ENCODE measurements around the gene EXOSC6.
"Not testable (repeated sequence)": the region's sequence is repeated elsewhere in the genome, so short reads cannot be mapped to it uniquely, and the experiment has no call there.

The EXOSC6 gene

DNA sequence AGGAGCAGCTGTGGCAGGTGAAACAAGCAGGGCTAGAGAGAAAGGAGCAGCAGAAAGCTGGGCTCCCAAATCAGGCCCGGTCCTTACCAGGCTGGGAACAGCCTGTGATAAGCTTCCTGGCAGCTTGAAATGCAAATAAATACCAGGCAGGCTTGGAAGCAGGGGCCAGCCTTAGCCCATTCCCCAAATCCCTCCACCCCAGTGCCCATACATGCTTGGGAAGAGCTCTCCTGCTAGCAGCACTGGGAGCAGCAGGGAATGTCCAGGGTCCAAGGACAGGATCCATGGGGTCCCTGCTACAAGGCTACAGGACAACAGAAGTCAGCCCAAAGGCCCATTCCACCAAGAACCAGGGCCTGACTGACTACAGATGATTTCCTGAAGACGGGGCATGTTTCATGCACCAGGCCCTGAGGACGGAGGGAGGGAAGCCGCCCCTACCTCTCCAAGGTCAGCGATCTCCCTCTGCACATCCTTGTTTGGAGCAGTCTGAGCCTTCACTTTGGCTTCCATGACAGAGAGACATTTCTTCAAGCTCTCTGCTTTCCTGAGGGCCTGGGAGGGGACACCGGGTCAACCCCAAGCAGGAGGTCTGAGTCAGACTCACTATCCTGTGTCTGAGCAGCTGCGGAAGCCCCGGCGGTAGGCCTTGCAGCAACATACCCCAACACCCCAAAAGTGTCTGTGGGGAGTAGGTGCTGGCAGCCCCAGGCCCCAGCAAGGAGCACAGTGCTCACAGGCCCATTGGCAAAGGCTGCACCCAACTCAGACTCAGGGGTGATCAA, 2.6 kb upstream of the EXOSC6 start:
- DNase-seq, result no peak

DNA sequence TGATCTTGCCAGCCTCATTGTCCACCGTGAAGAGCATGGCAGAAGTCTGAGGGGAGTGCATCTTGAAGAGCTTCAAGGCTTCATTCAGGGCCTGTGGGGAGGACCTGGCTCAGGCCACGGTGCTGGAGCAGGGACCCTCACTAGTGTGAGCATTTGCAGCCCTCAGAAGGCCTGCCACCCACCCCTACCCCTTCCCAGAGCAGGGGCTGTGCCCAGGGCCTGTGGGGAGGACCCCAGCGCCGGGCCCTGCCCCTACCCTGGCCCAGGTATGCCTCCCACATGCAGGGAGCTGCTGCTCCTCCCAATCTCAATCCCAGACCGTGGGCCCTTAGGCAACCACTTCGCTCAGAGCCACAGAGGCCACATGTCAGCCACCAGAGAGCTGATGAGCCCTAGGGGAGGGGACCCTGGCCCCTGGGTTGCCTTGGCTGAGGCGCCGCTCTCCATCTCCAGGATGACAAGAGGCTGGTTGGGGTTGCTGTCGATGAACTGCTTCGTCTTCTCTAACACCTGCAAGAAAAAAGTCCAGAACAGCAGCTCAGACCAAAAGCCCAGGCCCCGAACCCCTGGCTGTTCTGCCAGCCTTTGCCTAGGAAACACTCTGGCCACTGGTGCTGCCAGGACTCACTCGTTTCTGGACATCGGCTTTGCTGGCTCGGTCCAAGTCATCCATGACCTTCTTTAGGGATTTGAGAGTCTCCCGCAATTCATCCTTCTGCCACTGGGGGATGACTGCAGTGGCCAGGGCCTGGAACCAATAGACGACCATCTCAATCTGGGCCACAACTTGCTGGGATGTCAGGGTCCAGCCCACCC, 1.8 kb upstream of the EXOSC6 start:
- DNase-seq, result peak; percentile 47

DNA sequence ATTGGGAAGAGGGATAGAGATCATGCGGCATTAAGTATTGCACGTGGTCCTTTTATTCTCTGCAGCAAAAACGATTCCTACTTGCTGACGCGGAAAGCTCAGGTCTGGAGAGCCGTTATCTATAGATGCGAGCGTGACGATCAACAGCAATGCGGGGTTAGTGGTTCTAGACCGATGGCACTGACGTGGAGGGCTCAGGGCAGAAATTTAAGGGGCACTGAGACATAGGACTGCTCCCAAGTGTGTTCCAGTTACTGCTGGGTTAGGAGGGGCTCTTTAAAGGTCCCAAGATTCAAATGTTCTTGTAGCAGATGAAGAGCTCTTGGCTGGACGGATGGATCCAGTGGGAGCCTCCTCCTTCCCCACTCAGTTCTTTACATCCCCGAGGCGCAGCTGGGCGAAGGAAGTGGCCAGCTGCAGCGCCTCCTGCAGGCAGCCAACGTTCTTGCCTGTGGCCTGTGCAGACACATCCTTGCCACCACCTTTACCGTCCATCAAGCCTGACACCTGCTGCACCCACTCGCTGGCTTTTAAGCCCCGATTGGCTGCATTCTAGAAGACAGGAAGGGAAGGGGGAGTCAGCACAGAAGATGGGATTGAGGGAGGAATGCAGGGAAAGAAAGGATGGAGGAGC, 732 bp upstream of the EXOSC6 start:
- DNase-seq, result no peak

DNA sequence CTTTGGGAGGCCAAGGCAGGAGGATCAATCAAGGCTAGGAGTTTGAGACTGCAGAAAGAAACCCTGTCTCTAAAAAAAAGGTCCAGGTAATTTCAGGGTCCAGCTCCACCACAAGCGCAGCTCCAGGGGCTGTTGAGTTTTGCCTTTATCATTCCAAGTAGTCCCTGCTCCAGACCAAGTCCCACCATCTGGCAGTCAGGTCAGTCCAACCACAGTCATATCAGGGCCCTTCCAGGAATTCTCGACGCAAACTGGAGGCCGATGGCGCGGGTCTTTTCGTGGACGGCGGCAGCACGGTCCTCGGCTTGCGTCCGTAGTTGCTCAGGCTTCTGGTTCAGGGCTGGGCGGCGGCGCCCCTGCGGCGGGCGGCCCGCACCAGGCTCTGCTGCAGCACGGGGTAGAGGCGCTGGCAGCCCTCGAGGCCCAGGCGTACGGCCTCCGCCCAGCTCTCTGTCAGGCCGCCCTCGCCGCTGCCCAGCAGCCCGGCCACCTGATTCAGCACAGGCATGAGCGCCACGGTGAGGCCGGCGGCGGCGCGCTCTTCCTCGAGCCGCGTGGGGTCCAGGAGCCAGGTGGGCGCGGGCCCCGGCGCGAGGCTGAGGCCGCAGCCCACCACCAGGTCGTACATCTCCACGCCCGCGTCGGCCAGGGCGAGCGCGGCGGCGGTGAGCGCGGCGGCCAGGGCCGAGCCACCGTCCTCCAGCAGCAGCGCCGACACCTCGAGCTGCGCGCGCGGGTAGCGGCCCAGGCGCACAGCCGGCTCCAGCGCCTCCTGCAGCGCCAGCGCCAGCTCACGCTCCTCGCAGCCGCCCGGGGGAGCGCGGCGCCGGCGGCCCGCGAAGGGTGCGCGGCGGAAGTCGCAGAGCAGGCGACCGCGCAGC, 752 bp downstream of the EXOSC6 start:
- peak; percentile 21 for DNase-seq

DNA sequence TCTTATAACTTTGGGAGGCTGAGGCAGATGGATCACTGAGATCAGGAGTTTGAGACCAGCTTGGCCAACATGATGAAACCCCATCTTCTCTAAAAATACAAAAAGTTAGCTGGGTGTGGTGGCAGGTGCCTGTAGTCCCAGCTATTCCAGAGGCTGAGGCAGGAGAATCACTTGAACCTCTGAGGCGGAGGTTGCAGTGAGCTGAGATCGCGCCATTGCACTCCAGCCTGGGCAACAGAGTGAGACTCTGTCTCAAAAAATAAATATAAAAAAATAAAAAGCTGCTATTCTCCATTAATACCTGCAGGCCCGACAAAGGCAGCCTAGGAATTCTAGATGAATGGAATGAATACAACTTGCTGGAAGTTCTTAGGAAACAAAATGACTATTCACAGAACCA, 2.0 kb downstream of the EXOSC6 start:
- DNase-seq, result not testable (repeated sequence)

DNA sequence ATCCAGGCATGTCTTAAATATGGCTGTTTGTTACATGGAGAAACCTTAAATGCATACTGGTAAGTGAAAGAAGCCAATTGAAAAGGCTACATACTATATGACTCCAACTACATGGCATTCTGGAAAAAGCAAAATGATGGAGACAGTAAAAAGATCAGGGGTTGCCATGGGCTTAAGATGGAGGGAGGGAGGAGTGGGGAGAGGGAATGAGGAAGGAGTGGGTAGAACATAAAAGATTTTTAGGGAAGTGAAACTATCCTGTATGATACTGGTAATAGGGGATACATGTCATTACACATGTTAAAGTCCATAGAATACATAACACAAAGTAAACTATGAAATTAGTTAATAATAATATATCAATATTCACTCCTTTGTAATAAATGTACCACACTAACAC, 13.0 kb downstream of the EXOSC6 start:
- DNase-seq, result not testable (repeated sequence)

DNA sequence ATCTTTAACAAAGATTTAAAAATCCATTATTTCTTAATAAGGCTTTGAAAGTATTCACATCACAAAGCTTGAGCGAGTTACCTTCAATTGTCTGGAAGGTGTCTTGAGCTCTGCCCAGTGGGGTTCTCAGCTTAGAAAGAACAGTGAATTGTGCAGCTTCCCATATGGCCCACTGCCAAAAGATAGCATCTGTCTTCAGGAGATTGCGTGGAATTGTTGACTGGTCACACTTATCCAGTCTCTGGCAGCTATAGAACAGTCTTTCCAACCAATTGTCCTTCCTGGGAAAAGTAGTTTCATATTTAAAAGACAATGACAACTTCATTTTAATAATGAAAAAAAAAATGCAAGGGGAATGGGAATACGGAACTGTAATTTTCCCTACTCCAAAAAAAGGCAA, 19.9 kb downstream of the EXOSC6 start:
- not testable (repeated sequence) for DNase-seq

DNA sequence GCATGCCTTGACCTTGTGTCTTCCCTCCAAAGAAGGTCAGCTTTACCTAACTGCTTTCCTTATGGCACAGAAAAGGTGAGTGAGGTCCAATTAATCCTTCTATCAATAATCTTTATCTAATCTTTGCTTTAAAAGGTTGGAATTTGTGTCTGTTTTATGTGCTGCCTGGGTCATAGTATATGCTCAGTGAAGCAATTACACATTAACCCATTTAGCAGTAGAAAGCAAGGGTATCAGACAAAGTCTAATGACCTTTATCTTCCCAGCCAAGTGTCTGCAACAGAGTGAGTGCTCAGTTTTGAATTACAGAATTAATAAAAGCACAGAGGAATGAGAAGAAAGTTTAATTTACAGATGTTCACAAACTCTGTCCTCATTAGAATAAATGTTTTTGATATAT, 25.7 kb downstream of the EXOSC6 start:
- DNase-seq, result not testable (repeated sequence)

DNA sequence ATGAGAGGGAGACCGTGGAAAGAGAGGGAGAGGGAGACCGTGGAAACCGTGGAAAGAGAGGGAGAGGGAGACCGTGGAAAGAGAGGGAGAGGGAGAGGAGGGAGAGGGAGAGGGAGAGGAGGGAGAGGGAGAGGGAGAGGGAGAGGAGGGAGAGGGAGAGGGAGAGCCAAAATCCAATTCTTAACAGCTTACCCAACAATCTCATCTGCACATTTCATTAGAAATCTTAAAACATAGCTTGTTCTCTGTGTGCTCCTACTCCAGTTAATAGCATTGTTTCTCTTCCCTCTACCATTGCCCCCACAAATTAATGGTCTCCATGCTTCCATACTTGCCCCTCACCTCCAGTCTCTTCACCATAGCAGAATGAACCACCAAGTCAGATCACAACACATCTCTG, 26.3 kb downstream of the EXOSC6 start:
- not testable (repeated sequence) for DNase-seq

DNA sequence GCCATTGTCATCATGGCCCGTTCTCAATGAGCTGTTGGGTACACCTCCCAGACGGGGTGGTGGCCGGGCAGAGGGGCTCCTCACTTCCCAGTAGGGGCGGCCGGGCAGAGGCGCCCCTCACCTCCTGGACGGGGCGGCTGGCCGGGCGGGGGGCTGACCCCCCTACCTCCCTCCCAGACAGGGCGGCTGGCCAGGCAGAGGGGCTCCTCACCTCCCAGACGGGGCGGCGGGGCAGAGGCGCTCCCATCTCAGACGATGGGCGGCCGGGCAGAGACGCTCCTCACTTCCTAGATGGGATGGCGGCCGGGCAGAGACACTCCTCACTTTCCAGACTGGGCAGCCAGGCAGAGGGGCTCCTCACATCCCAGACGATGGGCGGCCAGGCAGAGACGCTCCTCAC, 27.1 kb downstream of the EXOSC6 start:
- not testable (repeated sequence) for DNase-seq

DNA sequence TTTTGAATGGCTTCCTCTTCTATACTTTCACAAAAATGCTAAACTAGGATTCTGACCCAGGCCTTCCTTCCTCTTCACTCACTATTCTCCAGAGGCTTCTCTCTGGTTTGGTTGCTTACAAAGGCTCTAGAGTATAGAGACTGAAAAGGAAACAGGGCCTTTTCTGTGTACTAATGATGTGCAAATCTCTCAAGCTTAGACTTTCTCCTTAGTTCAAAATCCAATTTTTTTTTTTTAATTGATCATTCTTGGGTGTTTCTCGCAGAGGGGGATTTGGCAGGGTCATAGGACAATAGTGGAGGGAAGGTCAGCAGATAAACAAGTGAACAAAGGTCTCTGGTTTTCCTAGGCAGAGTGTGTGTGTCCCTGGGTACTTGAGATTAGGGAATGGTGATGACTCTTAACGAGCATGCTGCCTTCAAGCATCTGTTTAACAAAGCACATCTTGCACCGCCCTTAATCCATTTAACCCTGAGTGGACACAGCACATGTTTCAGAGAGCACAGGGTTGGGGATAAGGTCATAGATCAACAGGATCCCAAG, 27.7 kb downstream of the EXOSC6 start:
- DNase-seq, result not testable (repeated sequence)

DNA sequence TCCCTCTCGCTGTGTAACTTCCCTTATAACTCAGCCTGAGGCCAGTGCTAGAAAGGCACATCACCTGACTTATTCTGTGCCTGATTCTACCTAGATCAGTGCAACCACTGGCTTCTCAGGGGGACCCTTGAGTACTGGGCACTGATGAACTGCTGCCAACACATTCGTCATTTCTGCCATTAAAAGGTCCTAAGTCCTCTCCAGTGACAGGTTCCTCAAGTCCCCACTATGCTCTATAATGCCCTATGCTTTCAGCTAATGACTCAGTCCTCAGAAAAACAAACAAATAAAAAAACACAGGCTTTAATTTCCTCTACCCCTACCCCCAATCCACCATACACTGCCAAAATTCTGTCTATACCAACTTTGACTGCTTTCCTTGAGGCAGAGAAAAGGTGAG, 28.5 kb downstream of the EXOSC6 start:
- not testable (repeated sequence) for DNase-seq

DNA sequence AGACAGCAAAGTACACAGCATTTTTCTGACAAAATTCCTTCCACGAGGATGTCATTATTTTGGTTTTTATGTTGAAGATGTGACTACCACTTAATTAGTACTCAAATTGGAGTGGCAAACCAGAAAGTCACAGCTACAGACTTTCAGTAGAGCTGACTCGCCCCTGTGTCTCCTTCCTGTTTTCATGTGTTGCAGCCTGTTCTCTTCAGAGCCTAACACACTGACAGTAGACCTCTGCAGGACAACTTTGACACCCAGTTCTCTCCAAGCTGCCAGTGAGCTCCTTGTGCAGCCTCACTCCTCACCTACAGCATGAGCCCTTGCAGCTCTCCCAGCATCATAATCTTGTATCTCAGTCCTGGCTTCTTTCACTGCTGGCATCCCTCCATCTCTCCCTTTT, 29.2 kb downstream of the EXOSC6 start:
- not testable (repeated sequence) for DNase-seq

DNA sequence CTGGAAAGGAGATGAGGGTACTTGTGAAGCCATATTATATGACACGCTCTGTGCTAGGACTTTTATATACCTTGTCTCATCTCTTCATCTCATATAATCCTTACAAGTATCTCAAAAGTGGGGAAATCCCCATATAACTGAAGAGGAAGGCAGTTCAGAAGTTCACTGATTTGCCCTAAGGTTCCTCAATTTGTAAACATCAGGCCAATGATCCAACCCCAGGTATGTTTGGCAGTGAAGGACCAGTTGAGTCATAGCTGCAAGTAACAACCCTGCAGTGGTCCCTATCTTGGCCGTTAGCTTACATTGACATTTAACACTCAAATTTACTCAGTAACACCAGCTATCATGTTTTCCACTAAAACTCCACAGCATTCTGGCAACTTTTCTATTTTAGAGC, 33.2 kb downstream of the EXOSC6 start:
- DNase-seq, result not testable (repeated sequence)

DNA sequence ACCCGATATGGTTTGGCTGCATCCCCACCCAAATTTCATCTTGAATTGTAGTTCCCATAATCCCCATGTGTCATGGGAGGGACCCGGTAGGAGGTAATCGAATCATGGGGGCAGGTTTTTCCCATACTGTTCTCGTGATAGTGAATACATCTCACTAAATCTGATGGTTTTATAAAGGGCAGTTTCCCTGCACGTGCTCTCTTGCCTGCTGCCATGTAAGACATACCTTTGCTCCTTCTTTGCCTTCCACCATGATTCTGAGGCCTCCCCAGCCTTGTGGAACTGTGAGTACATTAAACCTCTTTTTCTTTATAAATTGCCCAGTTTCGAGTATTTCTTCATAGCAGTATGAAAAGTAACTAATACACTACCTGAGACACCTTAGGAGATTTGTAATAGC, 45.4 kb downstream of the EXOSC6 start:
- not testable (repeated sequence) for DNase-seq

DNA sequence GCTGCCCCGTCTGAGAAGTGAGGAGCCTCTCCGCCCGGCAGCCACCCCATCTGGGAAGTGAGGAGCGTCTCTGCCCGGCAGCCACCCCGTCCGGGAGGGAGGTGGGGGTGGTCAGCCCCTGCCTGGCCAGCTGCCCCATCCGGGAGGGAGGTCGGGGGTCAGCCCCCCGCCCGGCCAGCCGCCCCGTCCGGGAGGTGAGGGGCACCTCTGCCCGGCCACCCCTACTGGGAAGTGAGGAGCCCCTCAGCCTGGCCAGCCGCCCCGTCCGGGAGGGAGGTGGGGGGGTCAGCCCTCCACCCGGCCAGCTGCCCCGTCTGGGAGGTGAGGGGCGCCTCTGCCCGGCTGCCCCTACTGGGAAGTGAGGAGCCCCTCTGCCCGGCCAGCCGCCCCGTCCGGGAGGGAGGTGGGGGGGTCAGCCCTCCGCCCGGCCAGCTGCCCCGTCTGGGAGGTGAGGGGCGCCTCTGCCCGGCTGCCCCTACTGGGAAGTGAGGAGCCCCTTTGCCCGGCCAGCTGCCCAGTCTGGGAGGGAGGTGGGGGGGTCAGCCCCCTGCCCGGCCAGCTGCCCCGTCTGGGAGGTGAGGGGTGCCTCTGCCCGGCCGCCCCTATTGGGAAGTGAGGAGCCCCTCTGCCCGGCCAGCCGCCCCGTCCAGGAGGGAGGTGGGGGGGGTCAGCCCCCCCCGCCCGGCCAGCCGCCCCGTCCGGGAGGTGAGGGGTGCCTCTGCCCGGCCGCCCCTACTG, 46.9 kb downstream of the EXOSC6 start:
- not testable (repeated sequence) for DNase-seq

DNA sequence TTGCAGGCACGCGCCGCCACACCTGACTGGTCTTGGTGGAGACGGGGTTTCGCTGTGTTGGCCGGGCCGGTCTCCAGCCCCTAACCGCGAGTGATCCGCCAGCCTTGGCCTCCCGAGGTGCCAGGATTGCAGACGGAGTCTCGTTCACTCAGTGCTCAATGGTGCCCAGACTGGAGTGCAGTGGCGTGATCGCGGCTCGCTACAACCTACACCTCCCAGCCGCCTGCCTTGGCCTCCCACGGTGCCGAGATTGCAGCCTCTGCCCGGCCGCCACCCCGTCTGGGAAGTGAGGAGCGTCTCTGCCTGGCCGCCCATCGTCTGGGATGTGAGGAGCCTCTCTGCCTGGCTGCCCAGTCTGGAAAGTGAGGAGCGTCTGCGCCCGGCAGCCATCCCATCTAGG, 47.7 kb downstream of the EXOSC6 start:
- not testable (repeated sequence) for DNase-seq

DNA sequence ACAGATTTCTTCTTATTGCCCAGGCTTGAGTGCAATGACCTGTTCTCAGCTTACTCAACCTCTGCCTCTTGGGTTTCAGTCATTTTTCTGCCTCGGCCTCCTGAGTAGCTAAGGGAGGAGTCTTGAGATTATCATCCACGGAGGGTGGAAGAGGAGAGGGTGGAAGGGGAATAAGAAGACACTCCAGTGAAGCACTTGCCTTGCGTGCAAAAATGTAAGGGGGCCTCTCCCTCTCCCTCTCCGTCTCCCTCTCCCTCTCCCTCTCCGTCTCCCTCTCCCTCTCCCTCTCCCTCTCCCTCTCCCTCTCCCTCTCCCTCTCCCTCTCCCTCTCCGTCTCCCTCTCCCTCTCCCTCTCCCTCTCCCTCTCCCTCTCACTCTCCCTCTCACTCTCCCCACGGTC, 48.2 kb downstream of the EXOSC6 start:
- DNase-seq, result not testable (repeated sequence)

DNA sequence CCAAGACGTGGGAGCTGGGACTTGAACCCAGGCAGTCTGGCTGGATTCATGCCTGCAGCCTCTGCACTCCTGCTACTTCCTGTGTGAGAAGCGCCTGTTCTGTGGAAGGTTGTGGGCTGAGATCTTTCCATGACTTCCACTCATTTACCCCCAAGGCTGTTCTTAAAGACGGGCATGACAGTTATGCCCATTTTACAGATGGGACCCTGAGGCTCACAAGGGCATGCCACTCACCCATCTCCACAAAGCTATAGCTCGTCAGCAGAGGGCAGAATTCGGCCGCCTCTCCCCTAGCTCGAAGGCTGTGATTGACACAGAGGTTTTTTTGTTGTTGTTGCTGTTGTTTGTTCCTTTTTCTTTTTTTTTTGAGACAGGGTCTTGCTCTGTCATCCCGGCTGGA, 51.7 kb downstream of the EXOSC6 start:
- DNase-seq, result not testable (repeated sequence)

DNA sequence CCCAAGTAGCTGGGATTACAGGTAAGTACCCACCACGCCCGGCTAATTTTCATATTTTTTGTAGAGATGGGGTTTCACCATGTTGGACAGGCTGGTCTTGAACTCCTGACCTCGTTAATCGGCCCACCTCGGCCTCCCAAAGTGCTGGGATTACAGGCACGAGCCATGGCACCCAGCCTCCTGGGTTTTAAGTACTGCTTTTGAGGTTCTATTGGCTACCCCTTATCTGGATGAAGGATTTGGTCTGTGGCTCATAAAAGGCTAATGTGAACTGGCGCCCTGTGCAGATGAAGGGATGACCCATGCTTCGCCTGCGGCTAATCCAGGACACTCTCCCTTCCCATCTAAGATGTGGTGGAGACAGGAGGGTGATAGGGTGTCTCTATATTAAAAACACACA, 52.6 kb downstream of the EXOSC6 start:
- DNase-seq, result not testable (repeated sequence)

DNA sequence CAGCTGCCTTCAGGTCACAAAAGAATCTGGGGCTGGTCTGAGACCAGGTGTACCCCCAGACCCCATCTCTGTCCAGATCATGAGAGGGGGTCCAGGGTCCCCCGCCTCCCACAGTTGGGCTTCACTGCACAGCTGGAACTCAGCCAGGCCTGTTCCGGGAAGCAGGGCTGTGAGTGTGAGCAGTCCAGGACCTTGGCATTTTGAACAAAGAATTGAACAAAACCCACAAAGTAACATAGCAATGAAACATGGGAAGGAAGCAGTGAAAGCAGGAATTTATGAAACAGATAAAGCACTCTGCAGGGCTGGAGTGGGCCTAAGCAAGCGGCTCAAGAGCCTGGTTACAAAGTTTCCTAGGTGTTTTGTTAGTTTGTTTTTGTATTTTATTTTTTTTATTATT, 53.1 kb downstream of the EXOSC6 start:
- not testable (repeated sequence) for DNase-seq

DNA sequence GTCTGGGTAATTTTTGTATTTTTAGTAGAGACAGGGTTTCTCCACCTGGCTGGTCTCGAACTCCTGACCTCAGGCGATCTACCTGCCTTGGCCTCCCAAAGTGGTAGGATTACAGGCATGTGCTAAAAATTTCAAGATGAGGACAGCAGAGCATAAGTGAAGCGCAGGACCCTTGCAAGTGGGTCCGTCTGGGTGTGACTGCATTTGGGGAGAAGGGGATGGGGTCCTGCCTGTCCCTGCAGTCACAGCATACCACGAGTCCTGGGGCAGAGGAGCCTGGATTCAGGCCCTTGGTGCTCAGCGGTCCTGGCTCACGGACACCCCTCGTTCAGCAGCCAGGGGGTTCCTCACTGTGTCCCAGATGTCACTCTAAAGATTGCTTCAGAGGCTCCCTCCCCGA, 53.5 kb downstream of the EXOSC6 start:
- DNase-seq, result not testable (repeated sequence)

All from CD4-positive, alpha-beta T cell treated with Interleukin-17A for 1 hour (primary cell).